Hematopoietic multipotent progenitor cell treated with erythropoietin and hydrocortisone succinate and interleukin-3 and kit ligand, for 15 days (in vitro differentiated cells): ENCODE measurements around the gene TP53TG3C.
"Not testable (repeated sequence)": the region's sequence is repeated elsewhere in the genome, so short reads cannot be mapped to it uniquely, and the experiment has no call there.

Experiments used
- DNase-seq: peaks from one replicate; pipeline ENCODE4 v3.0.0-alpha.2; 2015; ENCODE audit warnings: low spot score

TP53TG3C gene

GRCh38 chr16:33193926-33194325 lies at the start of gene TP53TG3C:
Gene TP53TG3C (plus strand): TSS chr16:33194226. CDS start chr16:33194294, 68 bp downstream.
- DNase-seq = not testable (repeated sequence)
